SW 1271 (cell line): ENCODE results near the gene SNX10.

Experiments
- DNase-seq, 2 experiments: peaks; one replicate each; lab custom pipeline; 2025; lab: John Stamatoyannopoulos, UW

SNX10 gene

GRCh38 chr7:26404189-26404996, 112.7 kb downstream of the SNX10 start:
- DNase-seq: no peak

- no peak for DNase-seq
Measured at GRCh38 chr7:26406433-26406832, 114.8 kb downstream of the SNX10 start.

- no peak for DNase-seq
Measured at GRCh38 chr7:26409661-26410547, 118.2 kb downstream of the SNX10 start.

- DNase-seq: no peak
Measured at GRCh38 chr7:26413007-26413691, 121.5 kb downstream of the SNX10 start.

- no peak for DNase-seq
Measured at GRCh38 chr7:26416004-26416403, 124.3 kb downstream of the SNX10 start.

GRCh38 chr7:26417911-26418413, 126.3 kb downstream of the SNX10 start:
- DNase-seq: no peak

GRCh38 chr7:26419198-26419597, 127.5 kb downstream of the SNX10 start:
- no peak for DNase-seq

GRCh38 chr7:26420422-26421019, 128.9 kb downstream of the SNX10 start:
- no peak for DNase-seq

GRCh38 chr7:26422761-26423160, 131.1 kb downstream of the SNX10 start:
- DNase-seq: no peak

- DNase-seq: no peak
Measured at GRCh38 chr7:26423436-26423835, 131.8 kb downstream of the SNX10 start.
